Panc1 (cell line): ENCODE measurements around the gene MACO1. TPM values are rescaled to one million over a fixed set of nuclear protein-coding genes. Genes with fewer than 3 reads are reported as not detected.

Source experiments
- ATAC-seq: fragments of 200-7000 bp; cut with Tn5 transposase; 2 replicates; pipeline ENCODE4 v1.9.1; 2020; ENCODE audit warnings: mild to moderate bottlenecking, moderate library complexity
- BruUV-seq: library from RNA; stranded (reverse); fragments of 400-500 nt; replicated peaks from 2 replicates; lab custom pipeline; 2021; lab: Mats Ljungman, UMichigan
- CTCF ChIA-PET: fragments of 300-600 bp; sonication (Branson Sonifier 250); formaldehyde crosslinking; loops from one replicate; lab custom pipeline; 2022; ENCODE audit warnings: antibody characterized with exemption; lab: Charles Lee
- POLR2A ChIA-PET: fragments of 300-600 bp; sonication (Branson Sonifier 250); formaldehyde crosslinking; loops from one replicate; lab custom pipeline; 2022; ENCODE audit warnings: antibody characterized with exemption; lab: Charles Lee
- DNase-seq: peaks from one replicate; pipeline ENCODE4 v3.0.0-alpha.2; 2010; ENCODE audit warnings: low read depth, low spot score
- H3K27ac ChIP-seq: 2 replicates; pipeline ENCODE4 v1.5.1; 2011; ENCODE audit warnings: mild to moderate bottlenecking, low read length, inconsistent platforms
- H3K27me3 ChIP-seq: fragments of 200-500 bp; sonication (Bioruptor generic); 2 replicates; pipeline ENCODE4 v1.6.0; 2014; ENCODE audit warnings: low read length, inconsistent platforms; ENCODE audit not compliant: control insufficient read depth, insufficient read depth
- H3K36me3 ChIP-seq: fragments of 200-500 bp; sonication (Bioruptor generic); 2 replicates; pipeline ENCODE4 v1.5.1; 2014; ENCODE audit warnings: inconsistent platforms, mild to moderate bottlenecking, low read length, moderate library complexity; ENCODE audit not compliant: control insufficient read depth, insufficient read depth
- H3K4me1 ChIP-seq: 2 replicates; pipeline ENCODE4 v1.5.1; 2011; ENCODE audit warnings: inconsistent platforms, mild to moderate bottlenecking, low read length, moderate library complexity; ENCODE audit not compliant: control insufficient read depth, insufficient read depth
- H3K4me3 ChIP-seq, 2 experiments: 2 replicates each; pipeline ENCODE4 v1.5.1; 2011 to 2012; ENCODE audit warnings: low read depth in 2 of 2, low read length in 2 of 2, mild to moderate bottlenecking in 2 of 2, inconsistent platforms in 1 of 2, moderate library complexity in 1 of 2
- H3K9me3 ChIP-seq: fragments of 200-500 bp; sonication (Bioruptor generic); 2 replicates; pipeline ENCODE4 v1.5.1; 2014; ENCODE audit warnings: low read depth, mild to moderate bottlenecking, inconsistent platforms, low read length, moderate library complexity; ENCODE audit not compliant: control insufficient read depth, insufficient read depth
- CTCF ChIP-seq: fragments of 450-650 bp; IDR thresholded peaks from 2 replicates; pipeline ENCODE4 v1.5.1; 2017; ENCODE audit warnings: mild to moderate bottlenecking
- POLR2AphosphoS5 ChIP-seq: IDR thresholded peaks from 2 replicates; pipeline ENCODE4 v1.6.1; 2012; ENCODE audit warnings: mild to moderate bottlenecking, low read depth, low read length, moderate library complexity
- REST ChIP-seq, 2 experiments: IDR thresholded peaks; 2 replicates each; pipeline ENCODE4 v1.6.1; 2011 to 2012; ENCODE audit warnings: low read depth in 2 of 2, control low read depth in 1 of 2, low read length in 1 of 2, mild to moderate bottlenecking in 1 of 2, moderate library complexity in 1 of 2; ENCODE audit not compliant: insufficient read depth in 1 of 2
- SIN3A ChIP-seq: IDR thresholded peaks from 2 replicates; pipeline ENCODE4 v1.6.1; 2012; ENCODE audit warnings: low read depth, mild to moderate bottlenecking, low read length, moderate library complexity, borderline replicate concordance; ENCODE audit not compliant: insufficient read depth
- TCF7L2 ChIP-seq: IDR thresholded peaks from 2 replicates; pipeline ENCODE4 v1.6.1; 2011; ENCODE audit warnings: mild to moderate bottlenecking, low read depth, low read length, inconsistent platforms
- in situ Hi-C: cut with HindIII; loops from 2 replicates; pipeline ENCODE4 v1.10.0; 2016; ENCODE audit warnings: low sequenced_read_pairs, low pct_unique_long_range_greater_than_20kb
- intact Hi-C: fragments of 100-400 bp; cut with micrococcal nuclease; formaldehyde crosslinking; loops from one replicate; pipeline ENCODE4 v1.10.0; 2022; ENCODE audit not compliant: unreplicated experiment
- total RNA-seq: library from RNA; stranded (reverse); gene quantifications from one replicate; pipeline ENCODE4 v1.2.1, GENCODE V29; 2021; ENCODE audit not compliant: unreplicated experiment

Gene MACO1
- total RNA-seq, 1 experiment from 2014 or later, result 16.5 TPM

DNA sequence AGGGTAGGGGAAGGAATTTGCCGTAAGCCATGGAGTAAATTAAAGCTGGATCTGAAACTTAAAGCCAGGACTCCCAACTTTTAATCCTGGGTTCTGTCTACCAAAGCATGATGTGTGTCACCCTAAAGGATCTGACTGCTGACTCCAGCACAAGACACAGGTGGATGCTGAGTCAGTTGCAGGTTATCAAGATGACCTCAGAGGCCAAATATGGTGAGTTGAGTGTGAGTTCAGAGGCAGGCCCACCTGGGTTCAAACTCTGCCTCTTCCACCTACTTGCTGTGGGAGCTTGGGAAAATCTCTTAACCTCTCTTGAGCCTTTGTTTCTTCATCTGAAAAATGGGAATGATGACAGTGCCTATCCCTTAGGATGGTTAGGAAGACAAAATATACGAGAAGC lies 96.1 kb downstream of the MACO1 start:
- no peak for ATAC-seq
- Histone ChIP-seq H3K27ac (no peak overlapping the region), H3K36me3 (no peaks in the 10 kb centered on the region), H3K4me3 (no peak overlapping the region), H3K27me3 (no peaks in the 10 kb centered on the region), H3K4me1 (no peaks in the 10 kb centered on the region; the same call in 1 of the 2 replicates), H3K9me3 (no peaks in the 10 kb centered on the region)
- in situ Hi-C loops, result no loop called here
- DNase-seq, result no peak
- intact Hi-C loops, result no loop called here
- ChIA-PET CTCF (no interaction called here), POLR2A (no interaction called here)
- TF ChIP-seq SIN3A (no peak), CTCF (no peak), REST (IDR thresholded peaks at IDR 0.05; ENCODE audit: insufficient read depth in 1 of 2, low read depth in 2 of 2, low read length in 1 of 2) (no peak), POLR2AphosphoS5 (no peak), TCF7L2 (no peak)
- BruUV-seq, result no TSS peak

DNA sequence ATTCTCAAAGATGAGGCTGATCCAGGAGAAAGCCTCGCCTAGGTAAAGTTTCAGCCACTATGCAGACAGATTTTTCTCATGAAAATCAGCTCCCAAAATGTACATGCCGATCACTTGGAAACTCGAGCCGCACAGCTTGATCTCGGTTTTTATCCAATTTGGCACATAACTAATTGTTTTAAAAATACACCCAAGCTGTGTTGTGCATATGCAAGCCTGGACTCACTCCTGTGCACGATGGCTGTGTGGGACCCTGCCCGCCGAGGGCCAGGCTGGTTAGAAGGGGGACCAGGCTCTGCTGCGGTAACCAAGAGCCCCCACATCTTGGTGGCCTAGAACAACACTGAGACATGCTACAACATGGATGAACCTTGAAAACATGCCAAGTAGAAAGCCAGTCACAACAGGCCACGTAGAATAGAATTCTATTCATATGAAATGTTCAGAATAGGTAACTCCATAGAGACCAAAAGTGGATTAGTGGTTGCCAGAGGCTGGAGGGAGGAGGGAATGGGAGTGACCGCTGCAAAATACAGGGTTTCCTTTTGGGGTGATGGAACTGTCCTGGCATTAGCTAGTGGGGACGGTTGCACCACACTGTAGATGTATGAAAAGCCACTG lies 96.6 kb downstream of the MACO1 start:
- H3K27me3 ChIP-seq, result no peaks in the 10 kb centered on the region
- H3K4me1 ChIP-seq, result no peaks in the 10 kb centered on the region; the same call in 1 of the 2 replicates
- DNase-seq (no peak), ATAC-seq (no peak)
- TF ChIP-seq CTCF, result no peak
- no peak for TF ChIP-seq TCF7L2
- no peak for TF ChIP-seq REST (IDR thresholded peaks at IDR 0.05; ENCODE audit: insufficient read depth in 1 of 2, low read depth in 2 of 2, low read length in 1 of 2)
- TF ChIP-seq POLR2AphosphoS5, result no peak
- no peak for TF ChIP-seq SIN3A
- ChIA-PET POLR2A (no interaction called here), CTCF (no interaction called here)
- no peaks in the 10 kb centered on the region for H3K36me3 ChIP-seq
- H3K27ac ChIP-seq, result no peak overlapping the region
- intact Hi-C loops (no loop called here), in situ Hi-C loops (no loop called here)
- H3K9me3 ChIP-seq, result no peaks in the 10 kb centered on the region
- no peak overlapping the region for H3K4me3 ChIP-seq
- no TSS peak for BruUV-seq
